Stimulated activated CD8-positive, alpha-beta memory T cell treated with anti-CD3 and anti-CD28 coated beads, Interleukin-12 subunit alpha, Interleukin-12 subunit beta, amount 100 ng/mL, for 4 hours (primary cell): Measurements from ENCODE around the gene CDH18.
"Not testable (repeated sequence)": the region's sequence is repeated elsewhere in the genome, so short reads cannot be mapped to it uniquely, and the experiment has no call there.

ENCODE experiments used
- DNase-seq: peaks from one replicate; pipeline ENCODE4 v3.0.0-alpha.2; 2020; ENCODE audit warnings: low read depth

The CDH18 gene

DNA sequence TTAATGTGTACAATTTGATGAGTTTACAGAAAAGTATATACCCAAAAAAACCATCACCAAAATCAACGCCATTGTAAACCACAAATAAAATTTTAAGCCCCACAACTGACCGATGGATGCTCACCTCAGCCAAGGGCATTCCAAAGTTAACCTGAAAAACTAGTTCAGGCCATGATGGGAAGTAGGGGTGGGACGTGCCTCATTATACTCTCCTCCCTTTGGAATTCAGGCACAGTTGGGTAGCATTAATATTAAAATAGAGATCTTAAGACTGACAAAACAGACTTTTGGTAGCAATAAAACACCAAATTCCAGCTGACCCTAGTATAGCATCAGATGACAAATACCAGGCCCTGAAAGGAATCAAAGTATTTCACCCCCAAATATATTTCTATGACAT, 129.0 kb downstream of the CDH18 start:
- no peak for DNase-seq

DNA sequence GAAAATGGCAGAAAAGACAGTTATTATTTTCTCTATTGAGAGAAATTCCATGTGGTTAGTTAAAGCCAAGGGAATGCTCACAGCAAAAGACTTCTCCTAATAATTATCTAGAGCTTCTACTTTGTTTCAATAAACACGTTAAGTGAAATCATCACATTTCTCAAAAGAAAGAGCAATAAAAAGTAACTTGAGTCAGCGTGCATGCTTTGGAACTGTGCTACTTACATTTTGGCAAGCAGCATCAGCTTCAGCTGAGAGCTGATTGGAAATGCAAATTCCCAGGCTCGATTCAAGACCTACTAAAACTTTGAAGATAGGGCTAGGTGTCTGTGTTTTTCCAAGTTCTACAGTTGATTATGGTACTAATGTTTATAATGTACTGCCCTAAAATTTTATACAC, 132.1 kb downstream of the CDH18 start:
- DNase-seq = no peak

DNA sequence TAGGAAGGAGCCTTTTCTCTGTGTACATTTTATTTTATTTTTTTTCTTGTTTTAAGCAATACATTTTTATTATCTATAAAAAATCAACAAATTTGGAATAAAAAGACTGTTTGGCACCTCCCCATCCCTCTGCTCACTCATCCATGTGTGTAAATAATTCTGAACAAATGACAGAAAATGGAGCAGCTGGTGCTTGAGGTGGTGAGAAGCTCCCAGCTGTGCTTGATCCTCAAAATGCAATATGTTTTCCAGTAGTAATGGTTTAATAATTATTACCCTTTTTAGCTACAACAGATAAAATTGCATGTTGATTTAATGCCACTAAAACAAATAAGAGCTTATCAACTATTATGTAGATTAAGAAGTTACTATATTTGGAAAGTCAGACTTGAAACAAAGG, 132.5 kb downstream of the CDH18 start:
- DNase-seq = no peak

DNA sequence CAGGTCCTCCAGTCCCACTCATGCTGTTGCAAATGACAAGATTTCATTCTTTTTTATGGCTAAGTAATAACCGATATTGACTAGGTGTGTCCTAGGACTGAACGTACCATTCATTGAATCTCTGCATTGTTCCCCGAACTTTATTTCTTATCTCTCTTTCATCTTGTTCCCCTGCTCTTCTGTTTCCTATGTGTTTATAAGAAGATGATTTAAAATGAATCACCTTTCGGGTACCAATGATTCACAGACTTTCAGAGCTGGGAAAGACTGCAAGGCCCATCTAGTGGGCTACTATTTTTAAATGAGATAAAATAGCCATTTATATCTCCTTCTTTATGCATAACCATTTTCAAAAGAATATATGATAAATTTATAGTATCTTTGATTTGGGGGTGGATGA, 133.0 kb downstream of the CDH18 start:
- DNase-seq = no peak

DNA sequence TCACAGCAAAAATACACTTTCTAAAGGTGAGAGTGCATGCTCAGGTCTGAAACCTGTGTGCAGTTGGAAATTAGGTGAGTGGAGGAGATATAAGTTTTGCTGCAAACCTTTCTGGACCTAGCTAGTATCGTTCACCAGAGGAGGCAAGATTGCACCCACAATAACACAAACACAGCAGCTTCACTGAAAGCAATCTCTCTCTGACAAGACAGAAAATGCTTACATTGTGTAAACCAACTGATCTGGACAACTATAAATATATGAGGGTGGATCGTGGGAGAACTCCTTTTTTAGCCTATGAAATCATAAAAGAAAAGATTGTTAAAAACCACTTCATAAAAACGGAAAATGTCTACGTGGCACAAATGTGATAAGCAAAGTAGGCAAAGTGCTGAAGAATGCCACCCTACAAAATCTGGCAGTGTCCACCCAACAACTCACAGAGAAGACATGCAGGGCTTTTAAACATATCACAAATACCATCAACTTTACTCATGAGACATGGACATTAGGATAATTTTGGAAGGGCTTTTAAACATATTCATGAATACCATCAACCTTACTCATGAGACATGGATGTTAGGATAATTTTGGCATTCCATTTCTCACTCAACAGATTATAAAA, 134.3 kb downstream of the CDH18 start:
- DNase-seq = no peak

DNA sequence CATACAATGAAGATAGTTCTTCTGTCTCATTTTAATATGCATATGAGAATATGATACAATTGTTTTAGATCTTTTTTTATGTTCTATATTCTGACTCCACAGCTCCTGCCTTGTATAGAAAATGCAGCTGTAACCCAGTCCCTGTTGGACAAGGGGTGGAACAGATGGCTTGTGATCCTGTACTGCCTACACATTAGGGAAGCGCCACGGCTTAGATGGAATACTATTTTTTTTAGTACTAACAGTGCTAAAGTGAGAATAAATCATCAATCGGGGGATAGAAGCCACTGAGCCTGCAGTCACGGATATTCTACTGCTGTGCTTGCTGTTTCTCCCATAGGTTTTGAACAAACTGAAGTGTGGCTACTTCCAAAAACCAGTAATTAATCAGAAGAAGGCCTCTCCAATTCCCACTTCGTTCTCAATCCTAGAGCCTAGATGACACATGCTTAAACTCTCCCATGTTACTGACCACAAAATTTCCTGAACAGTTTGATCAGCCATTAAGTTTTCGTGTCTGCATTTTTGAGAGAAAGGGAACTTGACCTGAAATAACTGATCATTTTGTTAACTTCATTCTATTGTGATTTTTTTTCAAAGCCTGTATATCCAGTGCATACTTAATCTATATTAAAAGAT, 150.3 kb downstream of the CDH18 start:
- DNase-seq = no peak

DNA sequence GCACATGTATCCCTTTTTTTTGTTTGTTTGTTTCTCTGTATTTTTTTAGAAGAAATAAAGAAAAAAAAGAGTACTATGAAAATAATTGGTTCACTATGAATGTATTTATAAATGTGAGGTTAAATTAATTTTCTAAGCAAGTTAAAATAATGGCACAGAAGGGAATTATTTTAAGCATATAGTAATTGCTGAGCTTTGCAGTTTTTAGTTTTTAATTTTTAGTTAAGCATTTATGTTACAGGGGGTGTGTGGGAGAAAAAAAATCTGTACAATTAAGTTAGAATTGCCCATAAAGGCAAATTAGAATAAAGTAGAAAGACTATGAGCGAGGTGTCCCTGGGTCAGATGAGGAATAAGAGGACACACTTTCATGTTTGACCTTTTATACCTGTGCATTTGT, 152.6 kb downstream of the CDH18 start:
- DNase-seq = no peak

DNA sequence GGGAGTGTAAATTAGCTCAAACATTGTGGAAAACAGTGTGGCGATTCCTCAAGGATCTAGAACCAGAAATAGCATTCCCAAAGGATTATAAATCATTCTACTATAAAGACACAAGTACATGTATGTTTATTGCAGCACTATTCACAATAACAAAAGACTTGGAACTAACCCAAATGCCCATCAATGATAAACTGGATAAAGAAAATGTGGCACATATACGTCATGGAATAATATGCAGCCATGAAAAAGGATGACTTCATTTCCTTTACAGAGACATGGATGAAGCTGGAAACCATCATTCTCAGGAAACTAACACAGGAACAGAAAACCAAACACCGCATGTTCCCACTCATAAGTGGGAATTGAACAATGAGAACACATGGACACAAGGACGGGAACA, 175.3 kb downstream of the CDH18 start:
- DNase-seq = not testable (repeated sequence)

DNA sequence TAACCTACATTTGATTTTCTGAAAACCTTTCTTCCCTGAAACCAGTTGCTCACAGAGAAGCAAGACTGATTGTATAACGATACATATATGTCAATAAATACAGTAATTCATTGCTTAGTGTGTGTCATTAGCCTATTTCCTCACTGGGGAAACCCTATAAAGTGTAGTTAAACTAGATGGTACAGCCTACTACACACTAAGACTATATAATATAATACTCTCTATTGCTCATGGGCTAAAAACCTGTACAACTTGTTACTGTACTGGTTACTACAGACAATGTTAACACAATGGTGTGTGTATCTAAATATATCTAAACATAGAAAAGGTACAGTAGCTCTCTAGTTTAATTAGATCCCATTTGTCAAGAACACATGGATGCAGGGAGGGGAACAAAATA, 181.2 kb downstream of the CDH18 start:
- no peak for DNase-seq

DNA sequence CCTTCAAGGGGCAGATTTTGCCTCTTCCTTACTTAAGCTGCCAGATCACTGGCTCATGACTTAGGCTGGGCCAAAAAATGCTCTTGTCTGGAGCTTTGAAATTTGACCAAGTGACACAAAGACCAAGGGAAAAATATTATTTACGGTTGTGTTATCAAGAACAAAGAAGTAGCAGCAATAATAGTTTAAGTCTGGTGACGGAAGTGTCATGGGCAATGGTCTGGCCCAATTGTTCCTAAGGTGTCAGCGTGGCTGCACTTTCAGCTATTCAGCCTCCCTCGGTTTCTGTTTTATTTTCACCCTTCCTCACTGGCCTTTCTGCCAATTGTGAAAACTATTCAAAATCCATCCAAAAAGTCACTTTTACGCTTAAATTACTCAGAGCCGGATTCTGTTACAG, 185.3 kb downstream of the CDH18 start:
- no peak for DNase-seq

DNA sequence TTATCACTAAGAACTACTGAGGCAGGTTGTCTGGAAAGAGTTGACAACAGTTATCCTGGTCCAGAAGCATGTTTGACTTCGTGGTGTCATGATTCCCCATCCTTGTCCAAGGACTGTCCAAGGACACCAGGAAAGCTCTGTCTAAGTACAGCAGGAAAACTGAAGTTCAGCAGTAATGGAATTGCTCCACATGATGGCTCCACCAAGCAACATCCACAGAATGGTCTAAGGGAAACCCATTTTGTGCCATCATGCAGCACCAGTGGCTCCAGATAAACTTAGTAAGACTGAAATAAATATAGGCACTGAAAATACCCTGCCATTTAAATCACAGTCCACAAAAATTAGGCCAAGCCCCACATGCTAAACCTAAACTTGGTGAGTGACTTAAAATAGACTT, 192.8 kb downstream of the CDH18 start:
- DNase-seq = no peak

DNA sequence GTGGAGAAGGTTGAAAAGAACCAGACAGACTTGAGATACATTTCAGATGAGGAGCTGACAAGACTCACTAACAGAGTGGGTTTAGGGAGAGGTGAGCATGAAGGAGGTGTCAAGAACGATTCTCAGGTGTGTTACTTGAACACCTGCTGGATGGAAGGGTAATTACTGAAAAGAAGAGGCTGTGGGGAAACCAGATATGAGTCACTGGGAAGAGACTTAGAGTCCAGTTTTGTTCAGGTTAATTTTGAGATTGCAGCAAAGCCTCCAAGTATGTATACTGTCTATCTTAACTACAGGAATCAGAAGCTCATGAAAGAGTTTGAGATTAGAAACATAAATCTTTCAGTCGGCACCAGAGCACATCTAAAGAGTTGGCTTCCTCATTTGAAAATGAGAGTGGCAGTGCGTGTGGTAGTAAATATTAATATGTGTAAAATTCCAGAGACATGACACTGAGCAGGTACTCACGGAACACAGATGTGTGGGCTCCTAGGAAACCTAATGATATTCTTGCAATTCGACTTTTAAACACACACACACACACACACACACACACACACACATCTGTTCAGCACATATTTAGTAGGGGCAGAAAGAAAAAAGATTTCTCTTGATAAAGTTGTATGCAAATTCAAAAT, 197.1 kb downstream of the CDH18 start:
- DNase-seq = no peak

DNA sequence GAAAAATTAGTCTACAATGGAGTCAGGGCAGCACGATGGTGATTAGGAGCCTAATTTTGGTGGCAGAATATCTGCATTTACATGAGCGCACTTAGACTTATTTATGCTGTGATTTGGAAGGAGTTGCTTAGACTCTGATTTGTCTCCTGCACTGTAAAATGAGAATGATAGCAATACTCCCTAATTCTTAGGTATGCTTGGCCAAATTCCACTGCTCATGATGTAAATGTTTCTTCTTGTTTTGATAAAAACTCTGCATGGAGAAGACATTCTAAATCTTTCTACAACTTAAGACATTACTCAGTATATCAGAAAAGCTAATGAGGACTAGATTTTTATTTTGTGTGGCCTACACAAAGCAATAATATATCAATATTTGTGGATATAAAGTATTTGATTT, 205.4 kb downstream of the CDH18 start:
- DNase-seq = no peak

DNA sequence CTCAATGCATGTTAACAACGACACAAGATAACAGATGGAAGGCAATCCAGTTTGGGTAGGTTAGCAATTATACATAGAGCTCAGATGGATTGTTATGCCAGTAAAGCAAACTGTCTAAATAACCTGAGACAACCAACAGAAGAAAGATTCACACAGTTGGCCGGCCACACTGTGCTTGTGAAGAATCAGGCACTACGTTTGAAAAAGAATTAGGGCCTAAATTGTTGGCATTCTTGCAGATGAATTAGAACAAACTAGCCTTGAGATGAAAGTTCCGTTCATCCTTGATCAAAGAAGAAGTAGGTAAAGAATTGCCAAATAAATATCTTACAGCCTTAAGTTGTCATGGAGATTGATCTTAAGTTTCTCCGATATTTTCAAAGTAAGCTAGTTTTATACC, 210.6 kb downstream of the CDH18 start:
- no peak for DNase-seq

DNA sequence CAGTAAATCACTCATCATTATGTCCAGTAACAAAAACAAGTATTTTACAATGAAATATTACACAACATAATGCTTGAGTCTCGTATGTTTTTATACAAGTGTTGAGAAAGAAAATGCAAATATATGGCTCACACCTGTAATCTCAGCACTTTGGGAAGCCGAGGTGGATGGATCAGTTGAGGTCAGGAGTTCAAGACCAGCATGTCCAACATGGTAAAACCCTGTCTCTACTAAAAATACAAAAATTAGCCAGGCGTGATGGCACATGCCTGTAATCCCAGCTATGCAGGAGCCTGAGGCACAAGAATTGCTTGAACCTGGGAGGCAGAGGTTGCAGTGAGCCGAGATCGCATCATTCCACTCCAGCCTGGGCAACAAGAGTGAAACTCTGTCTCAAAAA, 211.1 kb downstream of the CDH18 start:
- not testable (repeated sequence) for DNase-seq

DNA sequence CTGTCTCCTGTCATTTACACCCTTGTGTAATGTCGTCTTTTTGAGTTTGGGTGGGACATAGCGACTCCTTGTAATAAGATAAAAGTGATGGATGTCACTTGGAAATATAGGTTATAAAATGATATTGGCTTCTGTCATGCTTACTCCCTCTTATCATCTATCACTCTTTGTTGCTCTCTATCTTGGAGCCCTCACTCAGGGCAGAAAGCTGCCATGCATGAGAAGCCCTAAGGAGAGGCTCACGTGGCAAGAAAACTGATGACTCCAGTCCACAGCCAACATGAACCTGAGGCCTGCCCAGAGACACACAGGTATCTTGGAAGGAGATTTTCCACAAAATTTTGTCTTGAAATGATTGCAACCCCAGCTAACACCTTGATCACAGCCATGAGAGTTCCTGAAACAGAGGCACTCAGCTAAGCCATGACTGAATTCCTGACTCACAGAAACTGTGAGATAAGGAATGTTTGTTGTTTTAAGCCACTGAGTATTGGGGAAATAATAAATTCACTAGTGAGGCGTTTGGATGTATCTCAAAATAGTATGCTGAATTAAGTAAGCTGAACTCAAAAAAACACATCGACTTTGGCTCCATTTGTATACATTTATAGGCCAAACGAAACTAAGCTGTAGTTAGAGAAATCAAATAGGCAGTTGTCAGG, 216.7 kb downstream of the CDH18 start:
- DNase-seq = no peak

DNA sequence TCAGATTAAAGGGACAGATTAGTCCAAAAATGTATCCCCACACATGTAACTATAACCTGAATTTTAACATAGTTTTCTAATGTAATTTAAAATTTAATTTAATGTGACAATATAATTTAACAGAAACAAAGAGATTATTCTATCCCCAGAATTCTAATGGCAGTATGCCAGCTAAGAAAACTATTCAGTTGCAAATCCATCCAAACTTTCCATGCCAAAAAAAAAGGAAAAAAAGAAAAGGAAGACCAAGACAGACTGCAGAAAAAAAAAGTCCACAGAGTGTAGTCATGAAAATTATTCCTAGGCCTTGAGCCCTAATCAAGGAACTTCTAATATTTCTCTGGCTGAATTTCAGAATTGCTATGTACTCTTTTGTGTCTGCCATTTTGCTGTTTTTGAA, 217.6 kb downstream of the CDH18 start:
- DNase-seq = no peak

DNA sequence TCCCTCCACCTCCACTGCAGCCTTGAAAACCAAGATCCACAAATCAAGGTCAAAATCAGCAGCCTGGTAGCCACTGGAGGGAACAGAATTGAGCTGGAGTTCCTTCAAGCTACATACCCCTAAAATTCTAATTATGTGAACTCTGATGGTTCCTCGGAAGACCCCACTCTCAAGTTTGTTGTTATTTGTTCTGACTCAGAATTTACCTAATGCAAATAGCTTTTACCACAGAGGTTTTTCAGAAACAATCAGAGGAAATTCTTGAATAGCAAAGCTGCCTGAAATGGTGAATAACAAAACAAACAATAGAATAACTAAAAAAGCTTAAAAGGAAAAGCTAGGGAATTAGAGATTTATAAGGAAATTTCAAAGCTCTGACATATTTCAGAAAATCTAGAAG, 220.0 kb downstream of the CDH18 start:
- DNase-seq = no peak

DNA sequence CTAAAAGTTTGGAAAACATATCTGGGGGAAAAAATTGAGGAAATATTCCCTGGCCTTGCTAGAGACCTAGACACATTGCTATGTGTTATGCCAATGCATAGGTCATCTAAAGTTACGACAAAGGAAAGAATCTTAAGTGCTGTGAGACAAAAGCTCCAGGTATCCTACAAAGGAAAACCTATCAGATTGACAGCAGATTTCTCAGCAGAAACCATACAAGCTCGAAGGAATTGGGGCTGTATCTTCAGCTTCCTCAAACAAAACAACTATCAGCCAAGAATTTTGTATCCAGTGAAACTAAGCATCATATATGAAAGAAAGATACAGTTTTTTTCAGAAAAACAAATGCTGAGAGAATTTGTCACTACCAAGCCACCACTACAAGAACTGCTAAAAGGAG, 234.4 kb downstream of the CDH18 start:
- no peak for DNase-seq

DNA sequence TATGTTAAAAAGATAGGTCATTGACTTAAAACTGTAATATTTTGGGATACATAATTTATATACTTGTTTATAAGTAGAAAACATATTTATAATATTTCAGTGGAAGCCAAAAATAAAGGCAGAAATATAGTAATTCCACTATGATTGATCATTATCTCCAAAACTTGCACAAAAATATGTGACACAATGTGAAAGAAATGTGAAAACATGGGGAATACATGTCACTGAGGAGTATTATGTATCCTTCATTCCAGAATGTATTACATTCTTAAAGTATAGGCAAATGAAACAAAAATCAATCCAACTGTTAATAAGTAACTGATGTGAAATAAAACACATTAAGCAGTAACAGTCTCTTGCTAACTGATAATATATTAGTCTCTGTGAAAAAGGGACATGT, 236.7 kb downstream of the CDH18 start:
- no peak for DNase-seq

DNA sequence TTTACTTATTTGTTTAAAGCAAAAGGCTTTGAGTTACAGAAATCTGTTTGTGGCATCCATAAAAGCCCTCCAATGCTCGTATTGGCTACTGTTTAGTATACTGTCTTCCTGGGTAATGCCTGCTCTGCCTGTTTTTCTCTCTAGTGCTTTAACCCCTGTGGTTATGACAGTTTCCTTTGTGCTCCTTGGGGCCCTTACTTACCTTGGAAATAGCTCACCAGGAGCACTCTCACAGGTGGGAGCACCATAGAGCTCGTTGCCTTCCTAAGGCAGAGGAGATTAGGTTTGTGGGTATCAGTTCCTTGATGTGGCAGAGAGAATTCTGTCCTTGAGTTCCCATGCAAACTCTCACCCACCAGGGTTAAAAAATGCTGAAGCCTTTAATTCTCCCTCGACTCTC, 242.8 kb downstream of the CDH18 start:
- DNase-seq = no peak

DNA sequence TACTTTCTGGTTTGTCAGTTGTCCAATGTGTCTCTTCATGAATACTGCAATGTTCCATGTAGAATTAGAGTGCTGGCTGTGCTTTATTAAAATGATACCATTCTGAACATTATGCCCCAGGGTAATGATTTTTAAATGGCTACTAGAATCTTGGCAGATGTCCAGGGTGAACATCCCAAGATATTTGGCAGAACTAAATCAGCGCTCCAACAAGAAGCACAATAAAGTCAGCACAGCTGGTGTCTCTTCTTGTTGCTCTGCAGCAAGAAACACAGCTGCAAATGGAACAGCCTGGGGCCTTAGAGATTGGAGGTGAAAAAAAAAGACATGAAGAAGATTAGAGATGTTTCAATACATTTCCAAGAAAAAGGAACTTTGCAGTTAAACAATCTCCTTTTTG, 248.3 kb downstream of the CDH18 start:
- no peak for DNase-seq

DNA sequence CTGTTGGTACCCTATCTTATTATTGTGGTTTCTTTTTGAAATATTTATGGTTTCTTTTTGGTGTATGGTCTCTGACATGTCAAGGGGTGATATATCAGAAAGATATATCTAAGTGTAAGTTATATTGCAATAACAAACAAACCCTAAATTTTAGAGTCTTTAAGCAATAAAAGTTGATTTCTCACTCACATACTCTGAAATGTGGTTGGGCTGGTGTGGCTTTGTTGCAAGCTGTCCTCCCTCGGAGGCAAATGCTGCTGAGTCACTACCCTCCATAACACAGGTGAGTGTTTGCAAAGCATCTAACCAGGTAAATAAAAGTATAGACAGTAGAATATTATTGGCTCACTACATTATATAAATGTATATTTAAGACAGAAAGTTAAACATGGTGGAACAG, 253.2 kb downstream of the CDH18 start:
- DNase-seq = no peak
